Central memory CD4-positive, alpha-beta T cell (primary cell): ENCODE results near the gene EIF4G3.
"Not testable (repeated sequence)": the region's sequence is repeated elsewhere in the genome, so short reads cannot be mapped to it uniquely, and the experiment has no call there.

Experiments
- DNase-seq: peaks from one replicate; pipeline ENCODE4 v3.0.0; 2022

EIF4G3 gene

GRCh38 chr1:21060523-21060922 is 116.2 kb downstream of the EIF4G3 start:
- DNase-seq, result no peak

- no peak for DNase-seq
Measured at GRCh38 chr1:21059021-21059420, 117.7 kb downstream of the EIF4G3 start.

GRCh38 chr1:21058035-21058793 is 118.5 kb downstream of the EIF4G3 start:
- DNase-seq, result no peak

GRCh38 chr1:21053189-21053928 is 123.3 kb downstream of the EIF4G3 start:
- DNase-seq, result not testable (repeated sequence)

GRCh38 chr1:21052034-21052433 is 124.7 kb downstream of the EIF4G3 start:
- DNase-seq, result no peak

- no peak for DNase-seq
Measured at GRCh38 chr1:21051177-21051825, 125.4 kb downstream of the EIF4G3 start.

GRCh38 chr1:21050031-21050430 is 126.7 kb downstream of the EIF4G3 start:
- no peak for DNase-seq

GRCh38 chr1:21048462-21048861 is 128.2 kb downstream of the EIF4G3 start:
- no peak for DNase-seq

GRCh38 chr1:21046132-21046531 is 130.6 kb downstream of the EIF4G3 start:
- no peak for DNase-seq

GRCh38 chr1:21045351-21045750 is 131.3 kb downstream of the EIF4G3 start:
- DNase-seq, result no peak

- no peak for DNase-seq
Measured at GRCh38 chr1:21042929-21043605, 133.6 kb downstream of the EIF4G3 start.

GRCh38 chr1:21041541-21041940 is 135.2 kb downstream of the EIF4G3 start:
- no peak for DNase-seq

- no peak for DNase-seq
Measured at GRCh38 chr1:21037091-21037490, 139.6 kb downstream of the EIF4G3 start.

- DNase-seq, result no peak
Measured at GRCh38 chr1:21035794-21036193, 140.9 kb downstream of the EIF4G3 start.

GRCh38 chr1:21034725-21035628 is 141.7 kb downstream of the EIF4G3 start:
- no peak for DNase-seq

- no peak for DNase-seq
Measured at GRCh38 chr1:21032741-21033140, 144.0 kb downstream of the EIF4G3 start.

GRCh38 chr1:21030181-21030580 is 146.5 kb downstream of the EIF4G3 start:
- no peak for DNase-seq

GRCh38 chr1:21028520-21029145 is 148.1 kb downstream of the EIF4G3 start:
- no peak for DNase-seq

GRCh38 chr1:21027805-21028204 is 148.9 kb downstream of the EIF4G3 start:
- no peak for DNase-seq

GRCh38 chr1:21024918-21025317 is 151.8 kb downstream of the EIF4G3 start:
- DNase-seq, result no peak

- DNase-seq, result not testable (repeated sequence)
Measured at GRCh38 chr1:21024136-21024896, 152.4 kb downstream of the EIF4G3 start.
